ENCODE results near the gene DPP6. TPM values are rescaled to one million over a fixed set of nuclear protein-coding genes. Genes with fewer than 3 reads are reported as not detected.

DPP6 gene
- total RNA-seq, 2 experiments from 2014 or later = not detected

DNA sequence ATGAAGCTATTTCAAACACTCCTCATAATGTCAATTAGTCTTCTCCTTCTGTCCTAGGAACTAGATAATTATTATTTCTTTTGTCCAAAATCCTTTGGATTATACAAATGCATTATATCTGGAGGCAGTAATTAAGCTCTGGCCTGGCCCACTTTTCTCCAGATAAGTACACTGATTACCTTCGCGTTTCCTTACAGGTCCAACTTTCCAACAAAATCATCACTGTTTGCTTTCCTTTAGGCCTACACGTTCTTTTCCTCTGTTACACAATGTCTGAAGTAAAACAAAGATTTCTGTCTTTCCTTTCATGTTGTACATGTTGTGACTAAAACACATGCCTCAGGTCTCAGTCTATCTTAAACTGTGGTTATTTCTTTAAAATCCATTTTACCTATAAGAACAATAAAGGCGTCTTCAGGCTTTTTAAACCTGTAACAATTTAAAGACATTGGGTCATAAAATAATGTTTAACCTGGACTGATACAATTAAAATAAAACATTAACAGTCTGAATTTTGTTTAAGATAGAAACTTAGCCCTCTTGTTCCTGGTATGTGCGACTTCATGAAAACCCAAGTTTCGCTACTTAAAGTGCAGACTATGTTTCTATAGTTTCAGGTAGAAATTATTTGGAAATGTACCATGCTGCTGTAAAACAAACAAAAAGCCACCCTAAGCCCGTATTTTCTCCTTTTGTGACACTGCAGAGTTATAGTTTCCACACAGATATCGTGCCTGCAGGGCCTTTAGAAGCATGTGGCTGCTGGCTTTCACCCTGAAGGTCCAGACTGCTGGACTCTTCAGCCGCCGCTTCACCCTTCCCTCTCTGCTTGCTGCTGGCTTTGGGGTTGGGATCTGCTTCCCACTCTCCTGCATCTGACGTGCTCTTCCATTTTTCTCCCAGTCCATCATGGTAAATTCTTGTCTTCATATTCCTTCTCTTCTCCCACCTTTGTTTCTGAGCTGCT is 381.7 kb downstream of the DPP6 start:
- no peak overlapping the region for H3K4me3 ChIP-seq (ENCODE audit: low read length)
- peaks cover 0 to 20% of the 10 kb centered on the region in 2 experiments for H3K9me3 ChIP-seq (ENCODE audit: control insufficient read depth in 1 of 2, insufficient read depth in 1 of 2, low read length in 2 of 2)
- H3K36me3 Mint-ChIP-seq (ENCODE audit: low read depth) = no peaks in the 10 kb centered on the region
- no peak for DNase-seq
- no peaks in the 10 kb centered on the region for H3K27me3 ChIP-seq (ENCODE audit: control insufficient read depth in 1 of 2, insufficient read depth in 2 of 2, low read length in 2 of 2)
- H3K27ac ChIP-seq (ENCODE audit: low read depth in 1 of 2, low read length in 2 of 2) = no peak overlapping the region
- H3K9me3 Mint-ChIP-seq = peaks cover 2% of the 10 kb centered on the region
- no peak overlapping the region for H3K4me3 Mint-ChIP-seq
- ChIA-PET CTCF (no interaction called here), POLR2A (no interaction called here)
- no peak for ATAC-seq (ENCODE audit: poor library complexity)
- TF ChIP-seq, protein P1, sequence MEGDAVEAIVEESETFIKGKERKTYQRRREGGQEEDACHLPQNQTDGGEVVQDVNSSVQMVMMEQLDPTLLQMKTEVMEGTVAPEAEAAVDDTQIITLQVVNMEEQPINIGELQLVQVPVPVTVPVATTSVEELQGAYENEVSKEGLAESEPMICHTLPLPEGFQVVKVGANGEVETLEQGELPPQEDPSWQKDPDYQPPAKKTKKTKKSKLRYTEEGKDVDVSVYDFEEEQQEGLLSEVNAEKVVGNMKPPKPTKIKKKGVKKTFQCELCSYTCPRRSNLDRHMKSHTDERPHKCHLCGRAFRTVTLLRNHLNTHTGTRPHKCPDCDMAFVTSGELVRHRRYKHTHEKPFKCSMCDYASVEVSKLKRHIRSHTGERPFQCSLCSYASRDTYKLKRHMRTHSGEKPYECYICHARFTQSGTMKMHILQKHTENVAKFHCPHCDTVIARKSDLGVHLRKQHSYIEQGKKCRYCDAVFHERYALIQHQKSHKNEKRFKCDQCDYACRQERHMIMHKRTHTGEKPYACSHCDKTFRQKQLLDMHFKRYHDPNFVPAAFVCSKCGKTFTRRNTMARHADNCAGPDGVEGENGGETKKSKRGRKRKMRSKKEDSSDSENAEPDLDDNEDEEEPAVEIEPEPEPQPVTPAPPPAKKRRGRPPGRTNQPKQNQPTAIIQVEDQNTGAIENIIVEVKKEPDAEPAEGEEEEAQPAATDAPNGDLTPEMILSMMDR (IDR thresholded peaks at IDR 0.05) = no peak
- no peaks in the 10 kb centered on the region for H3K27me3 Mint-ChIP-seq
- intact Hi-C loops (cut with DNase I, micrococcal nuclease) = no loop called here
- no peaks in the 10 kb centered on the region for H3K4me1 Mint-ChIP-seq (ENCODE audit: low read depth)
- no peak overlapping the region for H3K27ac Mint-ChIP-seq
- no peaks in the 10 kb centered on the region for H3K36me3 ChIP-seq (ENCODE audit: insufficient read depth, low read length)
- no peaks in the 10 kb centered on the region for H3K4me1 ChIP-seq (ENCODE audit: insufficient read depth, low read length)

DNA sequence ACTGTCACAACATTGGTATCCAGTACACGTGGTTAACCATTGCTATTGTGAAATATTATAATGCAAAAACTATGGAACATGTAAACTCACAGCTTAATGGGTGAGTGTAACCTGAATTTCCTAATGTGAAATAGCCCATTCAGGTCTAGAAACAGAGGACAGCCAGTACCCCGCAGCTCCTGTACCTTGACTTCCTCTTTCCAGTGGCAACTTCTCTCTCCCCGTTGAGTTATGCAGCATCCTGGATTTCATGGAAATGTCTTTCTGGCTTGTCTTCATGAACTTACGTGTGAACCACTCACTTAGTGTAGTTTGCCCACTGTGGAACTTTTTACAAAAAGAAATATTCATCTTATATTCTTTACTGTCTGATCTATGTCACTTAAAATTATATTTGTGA is 384.4 kb downstream of the DPP6 start:
- Mint-ChIP-seq H3K27me3 (no peaks in the 10 kb centered on the region), H3K4me1 (ENCODE audit: low read depth) (no peaks in the 10 kb centered on the region), H3K27ac (no peak overlapping the region), H3K4me3 (no peak overlapping the region), H3K36me3 (ENCODE audit: low read depth) (no peaks in the 10 kb centered on the region), H3K9me3 (peaks cover 2% of the 10 kb centered on the region)
- intact Hi-C loops (cut with DNase I, micrococcal nuclease) = no loop called here
- peaks cover 0 to 16% of the 10 kb centered on the region in 2 experiments for H3K9me3 ChIP-seq (ENCODE audit: control insufficient read depth in 1 of 2, insufficient read depth in 1 of 2, low read length in 2 of 2)
- H3K36me3 ChIP-seq (ENCODE audit: insufficient read depth, low read length) = no peaks in the 10 kb centered on the region
- H3K27me3 ChIP-seq (ENCODE audit: control insufficient read depth in 1 of 2, insufficient read depth in 2 of 2, low read length in 2 of 2) = no peaks in the 10 kb centered on the region
- DNase-seq (no peak), ATAC-seq (ENCODE audit: poor library complexity) (no peak)
- no peak overlapping the region for H3K27ac ChIP-seq (ENCODE audit: low read depth in 1 of 2, low read length in 2 of 2)
- TF ChIP-seq, protein P1 (IDR thresholded peaks at IDR 0.05) = no peak
- CTCF ChIA-PET = no interaction called here
- POLR2A ChIA-PET = no interaction called here
- no peak overlapping the region for H3K4me3 ChIP-seq (ENCODE audit: low read length)
- no peaks in the 10 kb centered on the region for H3K4me1 ChIP-seq (ENCODE audit: insufficient read depth, low read length)

DNA sequence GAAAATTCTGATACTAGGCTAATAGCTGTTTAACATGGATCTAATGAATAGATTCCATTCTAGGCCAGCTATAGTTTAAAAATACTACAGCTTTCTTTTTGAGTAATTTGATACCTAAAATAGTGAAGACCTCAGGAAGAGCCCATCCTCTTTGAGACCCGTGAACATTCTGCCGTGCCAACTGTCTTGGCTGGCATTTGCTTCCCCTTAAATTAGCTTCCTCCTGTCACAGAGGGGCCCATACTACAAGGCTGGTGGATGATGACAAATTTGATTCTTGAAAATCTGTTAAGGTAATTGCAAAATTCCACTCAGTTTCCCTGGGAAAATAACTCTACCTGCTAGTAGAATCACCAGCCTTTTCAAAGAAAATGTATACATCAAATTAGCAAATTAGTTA is 385.0 kb downstream of the DPP6 start:
- H3K36me3 ChIP-seq (ENCODE audit: insufficient read depth, low read length) = no peaks in the 10 kb centered on the region
- ATAC-seq (ENCODE audit: poor library complexity) (no peak), DNase-seq (no peak)
- Mint-ChIP-seq H3K27ac (no peak overlapping the region), H3K27me3 (no peaks in the 10 kb centered on the region), H3K36me3 (ENCODE audit: low read depth) (no peaks in the 10 kb centered on the region), H3K4me3 (no peak overlapping the region), H3K9me3 (peaks cover 2% of the 10 kb centered on the region), H3K4me1 (ENCODE audit: low read depth) (no peaks in the 10 kb centered on the region)
- no peaks in the 10 kb centered on the region for H3K4me1 ChIP-seq (ENCODE audit: insufficient read depth, low read length)
- TF ChIP-seq, protein P1 (IDR thresholded peaks at IDR 0.05) = no peak
- CTCF ChIA-PET = no interaction called here
- intact Hi-C loops (cut with DNase I, micrococcal nuclease) = no loop called here
- no peaks in the 10 kb centered on the region for H3K27me3 ChIP-seq (ENCODE audit: control insufficient read depth in 1 of 2, insufficient read depth in 2 of 2, low read length in 2 of 2)
- no peak overlapping the region for H3K27ac ChIP-seq (ENCODE audit: low read depth in 1 of 2, low read length in 2 of 2)
- POLR2A ChIA-PET = no interaction called here
- peaks cover 0 to 12% of the 10 kb centered on the region in 2 experiments for H3K9me3 ChIP-seq (ENCODE audit: control insufficient read depth in 1 of 2, insufficient read depth in 1 of 2, low read length in 2 of 2)
- no peak overlapping the region for H3K4me3 ChIP-seq (ENCODE audit: low read length)

All from CD4-positive, alpha-beta T cell (primary cell).